Keratinocyte (primary cell): Measurements from ENCODE around the gene EPHB3. TPM values are rescaled to one million over a fixed set of nuclear protein-coding genes. Genes with fewer than 3 reads are reported as not detected.

Experiments
- DNase-seq: peaks from one replicate; pipeline ENCODE4 v3.0.0-alpha.2; 2011; ENCODE audit warnings: low read depth, missing footprints, low spot score
- FAIRE-seq: peaks from 2 replicates; lab custom pipeline; 2011; peaks lifted over from hg19 to GRCh38; lab: Jason Lieb, UNC
- H2AFZ ChIP-seq: 2 replicates; pipeline ENCODE4 v1.6.0; 2012; ENCODE audit warnings: low read length, control low read depth, inconsistent platforms; ENCODE audit not compliant: control insufficient read depth
- H3K27ac ChIP-seq: 2 replicates; pipeline ENCODE4 v1.5.1; 2011; ENCODE audit warnings: low read length; ENCODE audit not compliant: control insufficient read depth, insufficient read depth
- H3K27me3 ChIP-seq: 3 replicates; pipeline ENCODE4 v1.6.0; 2011; ENCODE audit warnings: low read length; ENCODE audit not compliant: control insufficient read depth, insufficient read depth; ENCODE audit errors: extremely low read depth
- H3K36me3 ChIP-seq, 2 experiments: 2 replicates in 1 of 2; 3 replicates in 1 of 2; pipeline ENCODE4 v1.5.1; 2011; ENCODE audit warnings: low read length in 2 of 2, mild to moderate bottlenecking in 1 of 2; ENCODE audit not compliant: control insufficient read depth in 2 of 2, insufficient read depth in 2 of 2; ENCODE audit errors: extremely low read depth in 1 of 2
- H3K4me1 ChIP-seq: 3 replicates; pipeline ENCODE4 v1.5.1; 2011; ENCODE audit warnings: low read length; ENCODE audit not compliant: control insufficient read depth, insufficient read depth; ENCODE audit errors: extremely low read depth
- H3K4me2 ChIP-seq: 3 replicates; pipeline ENCODE4 v1.6.0; 2011; ENCODE audit warnings: low read depth, low read length; ENCODE audit not compliant: control insufficient read depth, insufficient read depth; ENCODE audit errors: extremely low read depth
- H3K4me3 ChIP-seq, 3 experiments: fragments of 200-600 bp in 1 of 3; sonication (generic) in 1 of 3; 2 replicates in 2 of 3; 3 replicates in 1 of 3; pipeline ENCODE4 v1.5.1; 2011 to 2016; ENCODE audit warnings: low read length in 3 of 3, mild to moderate bottlenecking in 3 of 3, control low read depth in 2 of 3, inconsistent platforms in 1 of 3, low read depth in 1 of 3, mixed read lengths in 1 of 3, mixed run types in 1 of 3, moderate library complexity in 1 of 3; ENCODE audit not compliant: control insufficient read depth in 2 of 3, insufficient read depth in 2 of 3; ENCODE audit errors: extremely low read depth in 1 of 3
- H3K79me2 ChIP-seq: 2 replicates; pipeline ENCODE4 v1.6.0; 2012; ENCODE audit warnings: low read length; ENCODE audit not compliant: control insufficient read depth, insufficient read depth
- H3K9ac ChIP-seq: 3 replicates; pipeline ENCODE4 v1.6.0; 2011; ENCODE audit warnings: low read length; ENCODE audit not compliant: control insufficient read depth, insufficient read depth; ENCODE audit errors: extremely low read depth
- H3K9me1 ChIP-seq: 3 replicates; pipeline ENCODE4 v1.6.0; 2011; ENCODE audit warnings: low read length; ENCODE audit not compliant: control insufficient read depth, insufficient read depth; ENCODE audit errors: extremely low read depth
- H3K9me3 ChIP-seq: 2 replicates; pipeline ENCODE4 v1.5.1; 2012; ENCODE audit warnings: low read depth, low read length; ENCODE audit not compliant: control insufficient read depth
- H4K20me1 ChIP-seq: 3 replicates; pipeline ENCODE4 v1.6.0; 2011; ENCODE audit warnings: low read length; ENCODE audit not compliant: control insufficient read depth, insufficient read depth; ENCODE audit errors: extremely low read depth
- EZH2 ChIP-seq: IDR thresholded peaks from one replicate; pipeline ENCODE4 v1.6.1; 2012; ENCODE audit warnings: inconsistent platforms, mild to moderate bottlenecking, low read length, moderate library complexity
- dilution Hi-C: fragments of 300-500 bp; cut with MboI; formaldehyde crosslinking; loops from one replicate; pipeline ENCODE4 v1.7.0; 2020; ENCODE audit warnings: low sequenced_read_pairs; ENCODE audit not compliant: extremely low pct_ligation_motif_present
- polyA plus RNA-seq, 5 experiments: library from polyadenylated mRNA; depleted of rRNA in 3 of 5; stranded (reverse) in 3 of 5; stranded (forward) in 1 of 5; unstranded in 1 of 5; fragments of >200 nt; gene quantifications; 1 replicate in 1 of 5; 2 replicates in 3 of 5; 3 replicates in 1 of 5; pipeline versions ENCODE4 v1.2.1 to v1.2.3, GENCODE V29; 2011 to 2012; ENCODE audit warnings: missing spikeins in 2 of 5, low read depth in 1 of 5, low replicate concordance in 1 of 5
- TF ChIP-seq, protein P1 (sequence below), 3 experiments: IDR thresholded peaks in 1 of 3; conservative IDR thresholded peaks in 1 of 3; optimal IDR thresholded peaks in 1 of 3; 2 replicates in 2 of 3; 3 replicates in 1 of 3; pipeline versions ENCODE3 to v1.5.1; 2011; ENCODE audit warnings: low read length in 3 of 3, mild to moderate bottlenecking in 3 of 3, moderate library complexity in 2 of 3, control low read depth in 1 of 3, inconsistent platforms in 1 of 3; ENCODE audit not compliant: insufficient read depth in 2 of 3; ENCODE audit errors: extremely low read depth in 1 of 3

Gene EPHB3
- polyA plus RNA-seq, 1 donor (not counting 4 experiments of a cell fraction or from before 2014, with no cell fraction given), result 2.2 TPM

DNA sequence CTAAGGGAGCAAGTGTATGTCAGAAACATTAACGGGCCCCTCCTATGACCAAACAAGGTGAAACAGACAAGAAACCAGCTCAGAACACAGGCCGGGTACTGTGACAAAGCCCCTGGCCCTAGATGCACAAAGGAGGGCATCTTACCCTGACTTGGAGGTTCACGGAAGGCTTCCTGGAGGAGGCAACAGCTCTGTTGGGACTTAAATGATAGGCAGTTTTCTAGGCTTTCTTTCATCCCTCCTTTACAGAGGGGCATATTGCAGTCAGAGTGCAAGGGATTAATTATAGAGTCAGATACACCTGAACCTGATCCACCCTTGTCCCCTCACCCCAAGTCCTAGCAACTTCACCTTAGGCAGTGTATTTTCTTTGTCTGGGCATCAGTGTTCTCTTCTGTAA lies 8.4 kb downstream of the EPHB3 start:
- no peak for FAIRE-seq
- Histone ChIP-seq H3K4me1 (peaks cover 43% of the 10 kb centered on the region), H4K20me1 (no peaks in the 10 kb centered on the region), H3K27ac (no peak overlapping the region), H3K9me1 (no peaks in the 10 kb centered on the region), H3K4me2 (no peak overlapping the region), H3K79me2 (peaks cover 9% of the 10 kb centered on the region), H3K27me3 (no peaks in the 10 kb centered on the region), H3K9ac (no peak overlapping the region), H2AFZ (no peak overlapping the region), H3K9me3 (no peaks in the 10 kb centered on the region), H3K36me3 (peaks cover 4 to 22% of the 10 kb centered on the region in 2 experiments), H3K4me3 (no peak overlapping the region)
- dilution Hi-C loops, result no loop called here
- DNase-seq, result no peak
- TF ChIP-seq EZH2, result no peak

DNA sequence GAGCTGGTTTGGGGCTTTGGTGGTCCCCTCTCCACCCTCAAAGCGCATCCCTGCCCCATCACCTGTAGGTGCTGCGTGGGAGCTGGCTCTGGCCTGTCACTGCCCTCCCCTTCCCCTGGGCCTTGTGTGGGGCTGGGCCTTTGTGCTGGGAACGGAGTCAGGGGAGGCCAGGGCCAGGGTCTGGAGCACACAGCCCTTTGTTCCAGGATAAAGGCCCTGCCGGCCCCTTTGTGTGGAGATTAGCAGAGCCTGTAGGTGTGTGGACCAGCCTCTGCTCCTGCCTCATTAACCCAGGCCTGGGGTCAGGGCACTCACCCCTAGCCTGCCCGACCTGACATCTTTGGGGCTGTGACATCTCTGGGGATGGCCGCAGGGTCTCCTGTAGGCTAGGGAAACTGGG lies 8.9 kb downstream of the EPHB3 start:
- TF ChIP-seq EZH2, result no peak
- TF ChIP-seq, protein P1, sequence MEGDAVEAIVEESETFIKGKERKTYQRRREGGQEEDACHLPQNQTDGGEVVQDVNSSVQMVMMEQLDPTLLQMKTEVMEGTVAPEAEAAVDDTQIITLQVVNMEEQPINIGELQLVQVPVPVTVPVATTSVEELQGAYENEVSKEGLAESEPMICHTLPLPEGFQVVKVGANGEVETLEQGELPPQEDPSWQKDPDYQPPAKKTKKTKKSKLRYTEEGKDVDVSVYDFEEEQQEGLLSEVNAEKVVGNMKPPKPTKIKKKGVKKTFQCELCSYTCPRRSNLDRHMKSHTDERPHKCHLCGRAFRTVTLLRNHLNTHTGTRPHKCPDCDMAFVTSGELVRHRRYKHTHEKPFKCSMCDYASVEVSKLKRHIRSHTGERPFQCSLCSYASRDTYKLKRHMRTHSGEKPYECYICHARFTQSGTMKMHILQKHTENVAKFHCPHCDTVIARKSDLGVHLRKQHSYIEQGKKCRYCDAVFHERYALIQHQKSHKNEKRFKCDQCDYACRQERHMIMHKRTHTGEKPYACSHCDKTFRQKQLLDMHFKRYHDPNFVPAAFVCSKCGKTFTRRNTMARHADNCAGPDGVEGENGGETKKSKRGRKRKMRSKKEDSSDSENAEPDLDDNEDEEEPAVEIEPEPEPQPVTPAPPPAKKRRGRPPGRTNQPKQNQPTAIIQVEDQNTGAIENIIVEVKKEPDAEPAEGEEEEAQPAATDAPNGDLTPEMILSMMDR (optimal IDR thresholded peaks at IDR 0.05 in 1 of 3, IDR thresholded peaks at IDR 0.05 in 1 of 3, conservative IDR thresholded peaks at IDR 0.05 in 1 of 3; ENCODE audit: extremely low read depth in 1 of 3, insufficient read depth in 2 of 3, low read length in 3 of 3), result no peak
- no peaks in the 10 kb centered on the region for H3K27me3 ChIP-seq
- H3K4me3 ChIP-seq, result no peak overlapping the region
- H3K4me1 ChIP-seq, result peaks cover 38% of the 10 kb centered on the region
- no peaks in the 10 kb centered on the region for H3K9me1 ChIP-seq
- no peak overlapping the region for H3K9ac ChIP-seq
- no peaks in the 10 kb centered on the region for H3K9me3 ChIP-seq
- FAIRE-seq (no peak), DNase-seq (no peak)
- no peak overlapping the region for H3K27ac ChIP-seq
- peaks cover 5 to 24% of the 10 kb centered on the region in 2 experiments for H3K36me3 ChIP-seq
- H3K4me2 ChIP-seq, result no peak overlapping the region
- peaks cover 9% of the 10 kb centered on the region for H3K79me2 ChIP-seq
- H4K20me1 ChIP-seq, result no peaks in the 10 kb centered on the region
- H2AFZ ChIP-seq, result no peak overlapping the region
- dilution Hi-C loops, result no loop called here

DNA sequence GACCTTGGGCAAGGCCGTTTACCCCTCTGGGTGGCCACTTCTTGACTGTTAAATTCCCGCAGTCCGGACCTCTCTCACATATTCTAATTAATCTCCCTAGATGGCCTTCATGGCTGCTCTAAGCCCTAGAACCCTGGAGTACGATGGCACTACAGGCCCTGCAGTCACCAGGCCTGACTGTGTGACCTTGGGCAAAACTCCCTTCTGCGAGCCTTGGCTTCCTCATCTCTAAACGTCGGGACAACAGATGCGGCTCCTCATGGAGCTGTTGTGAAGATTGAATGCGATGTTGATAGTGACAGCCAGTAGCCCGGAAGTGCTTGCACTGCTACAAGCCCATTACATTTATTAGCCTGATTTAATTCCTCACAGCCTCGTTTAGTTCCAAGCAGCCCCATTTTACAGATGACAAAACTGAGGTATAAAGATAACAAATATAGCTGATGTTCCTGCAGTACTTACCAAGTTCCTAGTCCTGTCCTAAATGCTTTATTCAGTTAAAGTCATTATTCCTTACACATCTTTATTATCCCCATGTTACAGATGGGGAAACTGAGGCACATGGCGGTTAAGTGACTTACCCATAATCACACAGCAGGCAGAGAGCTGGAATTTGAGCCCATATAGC lies 10.3 kb downstream of the EPHB3 start:
- Histone ChIP-seq H3K27me3 (no peaks in the 10 kb centered on the region), H3K4me3 (no peak overlapping the region), H2AFZ (no peak overlapping the region), H4K20me1 (no peaks in the 10 kb centered on the region), H3K27ac (no peak overlapping the region), H3K79me2 (peaks cover 5% of the 10 kb centered on the region), H3K4me2 (no peak overlapping the region), H3K9ac (no peak overlapping the region), H3K9me1 (no peaks in the 10 kb centered on the region), H3K9me3 (no peaks in the 10 kb centered on the region), H3K4me1 (peaks cover 24% of the 10 kb centered on the region), H3K36me3 (peaks cover 5 to 34% of the 10 kb centered on the region in 2 experiments)
- no peak for TF ChIP-seq EZH2
- dilution Hi-C loops, result no loop called here
- no peak for FAIRE-seq
- DNase-seq, result no peak
